ENCODE results near the gene SMOC1. TPM values are rescaled to one million over a fixed set of nuclear protein-coding genes. Genes with fewer than 3 reads are reported as not detected.

Gene SMOC1
- total RNA-seq, 3 donors from 2014 or later (not counting 1 experiment from before 2014, with no cell fraction given), result not detected

GRCh38 chr14:69868363-69868963 is 10.8 kb upstream of the SMOC1 start:
- H3K9me3 ChIP-seq (ENCODE audit: control insufficient read depth, insufficient read depth, low read length), result no peaks in the 10 kb centered on the region
- WGBS (ENCODE audit: insufficient coverage), result 80% methylated on average over 2 of the region's 5 CpGs
- H3K4me1 Mint-ChIP-seq, result no peaks in the 10 kb centered on the region
- H3K27me3 Mint-ChIP-seq (ENCODE audit: low read depth in 2 of 2), result peaks cover 18 to 37% of the 10 kb centered on the region in 2 donors
- H3K27ac Mint-ChIP-seq, result no peak overlapping the region
- no peaks in the 10 kb centered on the region for H3K27me3 ChIP-seq (ENCODE audit: control insufficient read depth, insufficient read depth, low read length)
- no peak for TF ChIP-seq CTCF (IDR thresholded peaks at IDR 0.05)
- no peaks in the 10 kb centered on the region for H3K36me3 ChIP-seq (ENCODE audit: control insufficient read depth, insufficient read depth, low read length)
- H3K9me3 Mint-ChIP-seq, result peaks cover 0 to 2% of the 10 kb centered on the region in 2 donors
- intact Hi-C loops (cut with micrococcal nuclease), result no loop called here
- H3K4me3 ChIP-seq (ENCODE audit: low read length), result no peak overlapping the region
- H3K4me1 ChIP-seq (ENCODE audit: control insufficient read depth, insufficient read depth, low read length), result no peaks in the 10 kb centered on the region
- DNase-seq (no peak), ATAC-seq (no peak)
- H3K36me3 Mint-ChIP-seq, result no peaks in the 10 kb centered on the region
- H3K27ac ChIP-seq (ENCODE audit: low read length), result no peak overlapping the region
- no peak overlapping the region for H3K4me3 Mint-ChIP-seq

GRCh38 chr14:69870613-69871012 is 8.6 kb upstream of the SMOC1 start:
- Histone ChIP-seq H3K4me1 (ENCODE audit: control insufficient read depth, insufficient read depth, low read length) (no peaks in the 10 kb centered on the region), H3K4me3 (ENCODE audit: low read length) (no peak overlapping the region), H3K27me3 (ENCODE audit: control insufficient read depth, insufficient read depth, low read length) (no peaks in the 10 kb centered on the region), H3K9me3 (ENCODE audit: control insufficient read depth, insufficient read depth, low read length) (no peaks in the 10 kb centered on the region), H3K36me3 (ENCODE audit: control insufficient read depth, insufficient read depth, low read length) (no peaks in the 10 kb centered on the region), H3K27ac (ENCODE audit: low read length) (no peak overlapping the region)
- no peak for TF ChIP-seq CTCF (IDR thresholded peaks at IDR 0.05)
- 88% methylated on average over 2 of the region's 2 CpGs for WGBS (ENCODE audit: insufficient coverage)
- Mint-ChIP-seq H3K9me3 (no peaks in the 10 kb centered on the region), H3K36me3 (no peaks in the 10 kb centered on the region), H3K4me1 (no peaks in the 10 kb centered on the region), H3K27ac (no peak overlapping the region), H3K4me3 (no peak overlapping the region), H3K27me3 (ENCODE audit: low read depth in 2 of 2) (peaks cover 10 to 34% of the 10 kb centered on the region in 2 donors)
- DNase-seq, result no peak
- intact Hi-C loops (cut with micrococcal nuclease), result no loop called here
- ATAC-seq, result no peak

- H3K9me3 Mint-ChIP-seq, result no peaks in the 10 kb centered on the region
- no peaks in the 10 kb centered on the region for H3K4me1 ChIP-seq (ENCODE audit: control insufficient read depth, insufficient read depth, low read length)
- no peak for TF ChIP-seq CTCF (IDR thresholded peaks at IDR 0.05)
- H3K27ac ChIP-seq (ENCODE audit: low read length), result no peak overlapping the region
- DNase-seq (no peak), ATAC-seq (no peak)
- 76% methylated on average over 5 of the region's 5 CpGs for WGBS (ENCODE audit: insufficient coverage)
- peaks cover 0 to 5% of the 10 kb centered on the region in 2 donors for H3K4me1 Mint-ChIP-seq
- H3K27me3 ChIP-seq (ENCODE audit: control insufficient read depth, insufficient read depth, low read length), result no peaks in the 10 kb centered on the region
- H3K9me3 ChIP-seq (ENCODE audit: control insufficient read depth, insufficient read depth, low read length), result no peaks in the 10 kb centered on the region
- no peaks in the 10 kb centered on the region for H3K36me3 Mint-ChIP-seq
- H3K4me3 ChIP-seq (ENCODE audit: low read length), result no peak overlapping the region
- intact Hi-C loops (cut with micrococcal nuclease), result no loop called here
- H3K27me3 Mint-ChIP-seq (ENCODE audit: low read depth in 2 of 2), result peaks cover 14 to 30% of the 10 kb centered on the region in 2 donors
- no peak overlapping the region for H3K4me3 Mint-ChIP-seq
- no peak overlapping the region for H3K27ac Mint-ChIP-seq
- H3K36me3 ChIP-seq (ENCODE audit: control insufficient read depth, insufficient read depth, low read length), result no peaks in the 10 kb centered on the region
Observed at GRCh38 chr14:69873877-69874780, 5.1 kb upstream of the SMOC1 start.
